GM19025 (cell line): ENCODE data around the gene CMSS1.

ENCODE experiments used
- ATAC-seq: cut with Tn5 transposase; IDR thresholded peaks from one replicate; pipeline ENCODE4 v1.9.1; 2021; ENCODE audit warnings: mild to moderate bottlenecking, low read depth, moderate library complexity; ENCODE audit not compliant: unreplicated experiment

The CMSS1 gene

DNA sequence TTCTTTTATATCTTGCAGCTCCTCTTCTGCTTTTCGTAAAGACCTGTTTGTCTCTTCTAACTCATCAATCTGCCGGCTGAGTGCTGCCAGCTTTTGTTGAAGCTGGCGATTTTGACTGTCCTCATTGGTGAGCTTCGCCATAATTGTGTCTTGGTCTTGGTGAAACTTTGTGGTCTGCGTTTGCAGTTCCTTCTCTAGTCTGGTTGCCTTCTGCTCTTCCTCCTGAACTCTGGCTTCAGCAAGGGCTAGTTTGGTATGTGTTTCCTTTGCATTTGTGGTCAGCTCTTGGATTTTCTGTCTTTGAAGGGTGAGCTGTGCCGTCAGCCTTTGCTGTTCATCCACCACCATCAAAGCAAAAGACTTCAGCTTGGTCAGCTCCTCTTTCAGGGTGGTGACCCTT lies 32.9 kb downstream of the CMSS1 start:
- no peak for ATAC-seq

DNA sequence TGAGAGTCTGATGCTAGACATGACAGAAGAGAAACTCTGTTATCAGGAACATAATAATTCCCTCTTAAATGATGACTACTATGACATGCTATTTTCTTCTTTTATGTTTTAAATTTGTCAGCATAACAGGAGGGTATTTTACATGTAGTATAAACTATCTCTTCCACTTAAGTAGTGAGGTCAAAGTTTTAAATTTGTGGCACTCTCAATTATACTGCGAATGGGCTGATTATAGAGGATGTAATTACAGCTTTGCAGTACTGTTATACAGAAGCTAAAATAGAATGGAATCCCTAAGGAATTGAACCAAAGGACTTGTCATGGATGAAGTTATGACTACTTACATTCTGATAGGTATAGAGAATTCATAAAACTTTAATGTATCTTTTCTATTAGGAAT lies 34.3 kb downstream of the CMSS1 start:
- ATAC-seq, result no peak

DNA sequence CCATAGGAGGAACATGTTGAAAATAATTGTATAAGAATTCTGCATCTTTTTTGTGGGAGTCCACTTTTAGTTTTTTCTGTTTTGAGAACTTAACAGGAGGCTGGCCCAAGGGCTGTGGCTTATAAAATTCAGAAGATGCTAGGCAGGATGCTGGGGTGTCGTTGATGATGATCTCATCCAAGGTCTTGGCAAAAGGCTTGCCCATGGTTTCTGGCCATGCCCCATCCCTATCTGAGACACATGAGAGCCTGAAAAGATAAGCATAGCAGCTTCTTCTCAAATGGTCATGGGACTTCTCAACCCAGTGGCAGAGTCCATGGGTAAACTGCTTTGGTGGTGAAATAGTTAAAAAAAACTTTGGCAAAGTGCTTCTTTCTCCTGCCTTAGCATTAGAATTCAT lies 35.2 kb downstream of the CMSS1 start:
- no peak for ATAC-seq

- ATAC-seq, result no peak
These were observed 37.2 kb downstream of the CMSS1 start for GRCh38 chr3:99854756-99855298.

DNA sequence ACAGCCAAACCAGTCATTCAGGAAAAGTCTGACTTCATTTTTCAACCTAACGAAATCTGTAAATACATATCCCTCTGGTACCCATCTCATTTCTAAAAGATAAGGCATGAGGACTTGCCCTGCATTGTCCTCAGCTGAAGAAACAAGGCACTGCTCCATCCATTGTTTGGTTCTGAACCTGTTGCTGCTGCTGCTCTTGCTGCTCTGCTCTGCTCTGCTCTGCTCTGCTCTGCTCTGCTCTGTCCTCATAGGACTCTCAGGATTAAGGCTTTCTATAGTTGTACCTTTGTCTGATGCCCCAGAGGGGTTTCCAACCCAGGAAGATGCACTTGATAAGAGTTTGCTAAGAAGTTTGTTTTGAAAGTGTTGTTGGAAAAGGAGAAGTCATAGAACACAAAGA lies 38.2 kb downstream of the CMSS1 start:
- ATAC-seq, result no peak

DNA sequence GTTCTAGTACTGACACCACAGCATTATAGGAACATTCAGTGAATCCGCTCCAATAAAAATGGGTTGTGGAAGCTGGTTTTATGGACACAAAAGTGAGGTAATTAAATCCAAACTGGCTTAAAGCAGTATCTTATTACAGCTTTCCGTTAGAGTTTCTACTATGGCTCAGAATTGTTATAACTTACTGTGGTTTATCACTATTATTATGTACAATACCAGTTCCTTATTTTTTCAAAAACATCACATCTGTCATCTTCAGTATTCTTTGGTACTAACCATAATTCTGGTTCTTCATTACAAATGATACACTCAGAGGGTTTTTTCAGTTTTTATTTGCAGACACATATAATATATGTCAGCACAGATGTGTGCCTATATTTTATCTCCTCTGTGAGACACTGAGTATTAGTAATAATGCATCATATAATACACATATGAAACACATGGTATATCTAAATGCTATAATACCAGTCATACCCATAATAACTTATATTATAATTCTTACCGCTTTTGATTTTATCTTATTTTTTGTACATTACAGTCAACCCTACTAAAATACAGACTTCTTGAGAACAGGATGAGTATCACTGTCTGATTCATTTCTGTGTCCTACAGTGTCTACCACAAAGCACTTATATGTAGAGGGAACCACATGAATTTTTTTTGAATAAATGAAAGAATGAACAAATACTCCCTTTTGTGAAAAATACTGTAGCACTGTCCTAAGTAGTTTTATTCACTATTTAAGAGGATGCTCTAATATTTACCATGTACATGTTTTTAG lies 39.0 kb downstream of the CMSS1 start:
- ATAC-seq, result no peak

DNA sequence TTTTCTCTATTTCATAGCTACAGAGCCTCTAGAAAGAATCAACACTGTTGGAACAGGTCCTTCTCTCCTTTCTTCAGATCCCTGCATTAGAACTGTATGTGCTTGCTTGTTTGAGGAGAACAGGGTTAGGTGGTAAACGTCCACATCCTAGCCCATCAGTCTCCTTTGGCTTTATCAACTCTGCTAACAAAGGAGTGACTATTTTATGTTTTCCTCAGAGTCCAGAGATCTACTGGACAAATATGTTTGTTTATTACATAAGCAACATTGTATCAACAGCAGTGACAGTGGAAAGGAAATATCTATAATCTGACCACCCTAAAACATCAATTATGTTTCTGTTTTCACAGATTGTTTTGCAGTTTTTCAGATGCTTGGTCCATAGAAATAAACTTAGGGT lies 39.6 kb downstream of the CMSS1 start:
- ATAC-seq, result no peak

- no peak for ATAC-seq
These were observed 40.8 kb downstream of the CMSS1 start for GRCh38 chr3:99858469-99858868.

DNA sequence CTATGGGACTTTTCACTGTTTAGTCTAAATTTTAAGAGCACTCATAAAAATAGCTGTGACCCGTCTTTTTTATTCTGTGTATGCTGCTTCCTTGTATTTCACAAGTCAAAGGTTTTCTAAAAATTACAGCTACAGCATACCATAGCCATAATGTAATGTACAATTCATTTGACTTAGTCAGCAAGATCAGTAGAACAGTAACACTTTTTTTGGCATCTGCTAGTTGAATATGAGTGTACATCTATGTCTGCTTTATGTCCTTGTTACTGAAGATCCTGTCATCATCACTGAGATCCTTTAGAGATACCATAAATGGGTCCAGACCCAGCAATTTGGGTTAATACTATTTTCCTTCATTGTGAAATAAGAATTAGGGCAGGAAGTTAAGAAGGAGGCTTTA lies 42.2 kb downstream of the CMSS1 start:
- ATAC-seq, result no peak

GRCh38 chr3:99861216-99861615 lies 43.6 kb downstream of the CMSS1 start:
- no peak for ATAC-seq

DNA sequence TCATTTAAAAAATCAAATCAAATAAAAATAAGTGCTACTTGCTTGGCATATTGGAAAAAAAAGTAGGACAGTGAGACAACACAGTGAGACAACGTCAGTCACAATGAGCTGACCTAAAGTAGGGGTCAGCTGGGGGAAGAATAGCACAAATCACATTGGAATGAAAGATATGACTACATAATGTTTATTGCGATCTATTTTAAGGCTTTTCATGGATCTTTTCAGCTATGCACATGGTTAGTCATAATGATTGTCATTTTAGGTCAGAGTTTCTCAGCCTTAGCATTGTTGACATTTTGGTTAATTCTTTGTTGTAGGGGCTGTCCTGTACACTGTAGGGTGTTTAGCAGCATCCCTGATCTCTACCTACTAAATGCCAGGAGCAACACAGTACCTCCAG lies 44.5 kb downstream of the CMSS1 start:
- ATAC-seq, result no peak

DNA sequence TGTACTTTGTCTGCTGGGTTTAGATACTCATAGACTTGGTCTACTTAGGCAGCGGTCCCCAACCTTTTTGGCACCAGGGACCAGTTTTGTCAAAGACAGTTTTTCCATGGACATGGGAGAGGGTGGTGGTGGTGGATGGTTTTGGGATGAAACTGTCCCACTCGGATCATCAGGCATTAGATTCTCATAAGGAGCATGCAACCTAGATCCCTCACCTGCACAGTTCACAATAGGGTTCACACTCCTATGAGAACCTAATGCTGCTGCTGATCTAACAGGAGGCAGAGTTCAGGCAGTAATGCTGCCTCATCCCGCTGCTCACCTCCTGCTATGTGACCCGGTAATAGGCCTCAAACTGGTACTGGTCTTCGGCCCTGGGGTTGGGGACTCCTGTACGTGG lies 45.3 kb downstream of the CMSS1 start:
- ATAC-seq, result no peak

GRCh38 chr3:99863588-99863987 lies 45.9 kb downstream of the CMSS1 start:
- ATAC-seq, result no peak

DNA sequence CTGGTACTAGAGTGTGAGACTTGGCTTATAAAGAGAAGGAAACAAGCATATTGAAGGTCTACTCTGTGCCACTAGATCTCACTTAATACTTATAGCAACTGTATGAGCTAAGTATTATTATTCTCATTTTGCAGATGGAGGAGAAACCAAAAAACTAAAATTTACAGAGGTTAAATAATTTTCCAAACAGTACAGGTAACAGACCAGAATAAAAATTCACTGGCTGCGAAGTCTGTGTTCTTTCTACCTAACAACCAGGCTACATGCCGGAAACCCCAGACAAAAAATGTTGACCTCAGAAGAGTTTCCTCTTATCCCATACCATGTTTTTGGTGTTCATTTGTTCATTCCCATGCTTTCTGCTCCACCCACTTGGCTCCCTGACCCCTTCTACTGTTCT lies 46.6 kb downstream of the CMSS1 start:
- ATAC-seq, result no peak

DNA sequence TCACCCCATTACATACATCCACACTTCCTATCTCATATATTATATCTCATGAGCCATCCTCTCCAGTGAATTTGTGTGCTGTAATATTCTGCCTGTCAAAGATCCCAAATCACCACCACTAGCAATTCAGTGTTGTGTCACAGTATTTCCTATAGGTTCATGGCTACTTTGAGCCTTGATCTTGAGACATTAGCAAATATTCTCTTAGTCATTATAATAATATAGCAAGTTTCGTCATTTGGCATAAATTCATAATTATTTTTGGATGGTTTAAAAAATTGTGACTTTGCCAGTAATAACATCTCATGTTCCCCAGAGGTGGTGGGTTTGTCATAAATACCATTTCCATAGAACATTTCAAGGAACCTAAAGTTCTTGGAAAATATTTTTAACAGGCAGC lies 47.7 kb downstream of the CMSS1 start:
- ATAC-seq, result no peak

DNA sequence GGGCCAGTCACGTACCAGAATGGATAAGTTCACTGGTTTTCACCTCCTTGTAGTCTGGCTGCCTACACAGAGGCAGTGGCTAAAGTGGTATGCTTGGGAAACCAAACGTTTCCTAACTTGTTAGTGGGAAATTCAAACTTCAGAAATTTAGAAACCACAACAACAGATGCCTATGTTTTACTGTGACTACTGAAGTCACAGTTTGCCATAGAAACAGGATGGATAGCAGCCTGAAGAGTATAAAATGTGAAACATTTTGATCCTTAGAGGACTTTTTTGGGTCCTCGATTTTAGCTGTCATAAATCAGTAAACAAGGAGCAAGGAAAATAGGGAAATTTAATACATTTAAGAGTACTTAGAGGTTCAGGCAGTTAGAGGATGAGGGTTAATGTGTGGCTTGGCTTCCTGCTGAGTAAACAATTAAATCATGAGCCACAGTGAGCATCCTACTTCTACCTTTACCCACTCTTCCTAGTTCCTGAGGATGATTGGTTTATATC lies 48.6 kb downstream of the CMSS1 start:
- no peak for ATAC-seq

DNA sequence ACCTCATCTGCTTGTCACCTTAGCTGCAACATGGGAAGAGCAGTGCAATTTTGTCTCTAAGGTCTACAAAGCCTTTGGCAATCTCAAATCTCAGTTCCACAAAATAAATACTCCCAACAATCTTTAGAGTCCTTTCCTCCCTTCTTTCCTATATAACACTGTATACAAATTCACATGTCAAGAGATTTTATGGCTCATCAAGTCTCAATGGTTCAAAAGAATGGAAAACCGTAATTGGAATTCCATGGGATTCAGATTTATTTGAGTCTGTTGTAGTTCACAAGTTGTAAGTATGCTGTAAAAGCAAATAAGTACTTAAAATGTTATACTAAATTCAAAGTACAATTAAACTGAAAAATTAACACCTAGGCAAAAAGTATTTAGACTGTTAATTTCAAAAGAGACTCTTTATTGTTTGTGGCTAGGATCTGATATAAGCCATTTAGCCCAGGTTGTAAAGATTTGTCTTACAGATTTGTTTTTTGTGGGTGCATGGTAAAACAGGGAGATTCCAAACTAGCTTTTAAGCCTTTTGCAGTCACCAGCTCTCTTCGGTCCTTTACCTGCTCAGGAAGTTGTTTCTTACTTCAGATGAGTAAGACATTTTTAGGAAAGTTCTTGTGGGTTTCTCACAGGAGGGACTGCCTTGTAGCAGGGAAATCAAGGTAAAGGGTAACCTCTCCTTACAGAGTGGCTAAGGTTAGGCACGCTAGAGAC lies 50.1 kb downstream of the CMSS1 start:
- ATAC-seq, result no peak

DNA sequence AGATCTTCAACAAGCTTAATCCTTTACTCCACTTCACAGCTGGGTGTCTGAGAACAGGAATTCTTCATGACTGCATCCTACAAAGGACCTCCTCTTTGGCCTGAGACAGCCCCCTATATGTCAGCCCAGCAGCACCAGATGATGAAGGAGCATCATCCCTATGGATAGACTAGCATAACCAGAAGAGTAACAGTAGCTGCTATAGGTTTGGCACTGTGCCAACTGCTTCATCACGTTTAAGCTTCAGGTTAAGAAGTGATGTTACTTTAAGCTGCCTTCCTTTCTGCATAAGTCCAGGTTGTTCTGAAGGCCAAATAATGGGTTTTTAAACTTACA lies 50.6 kb downstream of the CMSS1 start:
- ATAC-seq, result no peak

DNA sequence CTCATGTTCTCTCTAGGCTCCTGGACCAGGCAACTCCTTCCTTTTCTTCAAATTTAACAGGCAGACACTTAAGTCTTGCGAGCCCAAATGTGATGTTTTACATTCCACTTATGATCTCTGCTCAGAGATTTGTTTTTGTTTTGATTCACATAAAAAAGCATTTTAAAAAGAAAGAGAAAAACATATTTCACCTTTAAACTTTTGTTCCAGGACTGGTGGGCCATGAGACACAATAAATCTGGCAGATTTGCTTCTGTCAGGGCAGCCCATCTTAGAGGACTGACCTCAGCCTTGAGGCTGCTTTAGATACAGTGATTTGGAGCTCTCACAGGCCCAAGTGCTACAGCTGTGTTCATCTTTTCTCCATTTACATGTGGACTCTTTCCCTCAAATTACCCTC lies 52.0 kb downstream of the CMSS1 start:
- ATAC-seq, result no peak

GRCh38 chr3:99870712-99871111 lies 53.0 kb downstream of the CMSS1 start:
- no peak for ATAC-seq

DNA sequence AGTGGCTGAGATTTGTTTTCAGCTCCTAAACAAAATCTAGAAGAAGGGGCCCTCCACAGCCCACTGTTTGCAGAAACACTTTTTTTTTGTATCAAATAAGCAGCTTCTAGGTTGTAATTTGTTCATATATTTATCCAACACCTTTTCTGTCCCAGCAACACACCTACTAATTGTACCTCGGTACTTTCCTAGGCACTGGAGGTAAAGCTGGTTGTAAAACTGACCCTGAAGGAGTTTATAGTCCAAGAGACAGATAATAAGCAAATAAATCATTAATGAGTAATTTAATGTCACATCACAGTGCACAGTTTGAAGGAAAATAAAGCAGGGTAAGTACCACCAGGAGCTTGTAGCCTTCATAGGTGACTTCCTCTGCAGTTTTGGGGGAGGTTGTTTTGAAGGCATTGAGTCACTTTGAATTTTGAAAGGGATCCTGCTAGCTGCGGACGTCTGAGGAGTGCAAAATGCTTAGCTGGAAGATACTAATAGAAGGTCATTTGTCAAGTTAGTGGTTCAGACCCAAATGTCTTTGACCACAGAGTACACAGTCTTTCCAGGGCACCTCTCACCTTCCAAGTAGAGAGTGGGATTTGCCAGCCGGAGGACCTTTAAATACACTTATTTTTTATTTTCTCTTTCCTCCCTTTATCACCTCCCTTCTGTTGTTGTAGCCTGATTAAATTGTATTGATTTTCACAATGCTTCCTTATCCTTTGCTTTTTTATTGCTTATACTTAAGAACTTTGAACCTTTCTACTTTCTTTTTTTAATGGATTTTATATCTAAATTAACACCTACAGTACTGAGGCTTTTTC lies 53.8 kb downstream of the CMSS1 start:
- no peak for ATAC-seq
